Colonic mucosa (tissue), 4 donors: Measurements from ENCODE around the gene GFOD2. TPM values are rescaled to one million over a fixed set of nuclear protein-coding genes. Genes with fewer than 3 reads are reported as not detected.

ENCODE experiments used
- DNase-seq: peaks from one replicate; pipeline ENCODE4 v3.0.0-alpha.2; 2020
- H3K27ac ChIP-seq: fragments of 200-600 bp; one replicate; pipeline ENCODE4 v1.8.0; 2021
- H3K27me3 ChIP-seq: fragments of 200-600 bp; one replicate; pipeline ENCODE4 v1.8.0; 2021
- H3K36me3 ChIP-seq: fragments of 200-600 bp; one replicate; pipeline ENCODE4 v1.8.0; 2021
- H3K4me1 ChIP-seq: fragments of 200-600 bp; one replicate; pipeline ENCODE4 v1.8.0; 2021; ENCODE audit warnings: mild to moderate bottlenecking
- H3K4me3 ChIP-seq: fragments of 200-600 bp; one replicate; pipeline ENCODE4 v1.8.0; 2021
- H3K9ac ChIP-seq, 2 donors: one replicate each; pipeline ENCODE4 v1.7.0; 2013; ENCODE audit warnings: control low read depth in 2 of 2, low read depth in 2 of 2, low read length in 2 of 2
- H3K9me3 ChIP-seq: fragments of 200-600 bp; one replicate; pipeline ENCODE4 v1.8.0; 2021
- CTCF ChIP-seq: fragments of 200-600 bp; IDR thresholded peaks from one replicate; pipeline ENCODE4 v1.8.0; 2022; ENCODE audit warnings: antibody characterized with exemption, mild to moderate bottlenecking
- intact Hi-C: fragments of 100-400 bp; cut with DNase I; formaldehyde crosslinking; loops from one replicate; pipeline ENCODE4 v1.14.1; 2022
- total RNA-seq, 2 donors: library from RNA; stranded (reverse); fragmentation: NEBNext Ultra II Directional in 1 of 2; extraction: Animal tissue kit (Norgen Biotek cat#: 25700) in 1 of 2; gene quantifications; one replicate each; pipeline ENCODE4 v1.2.1, GENCODE V29; 2021
- donor health status: healthy.
- donor health status: DM: no; HTN: no; CAD: no.
- donor health status: DM: no; HTN: no; CAD: no.

The GFOD2 gene
- total RNA-seq, 2 donors from 2014 or later, result 22.1 to 33.8 TPM

- Histone ChIP-seq H3K27me3 (no peaks in the 10 kb centered on the region), H3K9ac (no peak overlapping the region), H3K36me3 (peaks cover 13% of the 10 kb centered on the region), H3K9me3 (no peaks in the 10 kb centered on the region), H3K4me1 (no peaks in the 10 kb centered on the region), H3K27ac (no peak overlapping the region), H3K4me3 (no peak overlapping the region)
- DNase-seq, result no peak
- intact Hi-C loops, result no loop called here
- TF ChIP-seq CTCF, result no peak
These were observed 86.5 kb downstream of the GFOD2 start for GRCh38 chr16:67632415-67633172.

DNA sequence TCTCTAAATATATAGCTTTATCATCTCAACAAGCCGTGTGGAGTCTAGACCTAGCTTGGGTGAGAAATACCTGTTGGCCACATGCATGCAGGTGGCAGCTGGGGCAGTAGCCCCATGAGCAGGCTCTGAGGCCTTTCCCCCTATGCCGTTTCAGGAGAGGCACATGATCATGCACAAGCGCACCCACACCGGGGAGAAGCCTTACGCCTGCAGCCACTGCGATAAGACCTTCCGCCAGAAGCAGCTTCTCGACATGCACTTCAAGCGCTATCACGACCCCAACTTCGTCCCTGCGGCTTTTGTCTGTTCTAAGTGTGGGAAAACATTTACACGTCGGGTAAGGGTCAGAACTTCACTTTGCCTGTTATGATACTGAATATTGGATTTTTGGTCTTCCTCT, 90.9 kb downstream of the GFOD2 start:
- intact Hi-C loops, result no loop called here
- Histone ChIP-seq H3K27me3 (no peaks in the 10 kb centered on the region), H3K4me3 (no peak overlapping the region), H3K9ac (no peak overlapping the region), H3K36me3 (peaks cover 22% of the 10 kb centered on the region), H3K27ac (no peak overlapping the region), H3K4me1 (no peaks in the 10 kb centered on the region), H3K9me3 (no peaks in the 10 kb centered on the region)
- TF ChIP-seq CTCF, result no peak
- no peak for DNase-seq

Other genes with a start within 250 kb of the GFOD2 start
- 100 to 1,000 TPM; 194 to 195 TPM for gene ATP6V0D1, start 238.2 kb downstream of the GFOD2 start, total RNA-seq
- not detected for gene AGRP, start 235.8 kb downstream of the GFOD2 start, total RNA-seq
- gene RIPOR1, start 190.5 kb downstream of the GFOD2 start, total RNA-seq, result 10 to 100 TPM; 14.4 to 19.0 TPM
- 10 to 100 TPM; 37.0 to 47.3 TPM for gene CTCF, start 156.8 kb downstream of the GFOD2 start, total RNA-seq
- gene CARMIL2, start 74.2 kb downstream of the GFOD2 start, total RNA-seq, result 1 to 10 TPM; 1.9 to 2.5 TPM
- 10 to 100 TPM; 11.8 to 27.5 TPM for gene ACD, start 59.1 kb downstream of the GFOD2 start, total RNA-seq
- gene PARD6A, start 58.4 kb downstream of the GFOD2 start, total RNA-seq, result 10 to 100 TPM in 1 of 2 donors, 1 to 10 TPM in 1; 4.6 to 10.3 TPM
- 10 to 100 TPM in 1 of 2 donors, 1 to 10 TPM in 1; 9.1 to 13.0 TPM for gene ENKD1, start 52.6 kb downstream of the GFOD2 start, total RNA-seq
- 1 to 10 TPM; 1.1 to 1.4 TPM for gene C16orf86, start 52.5 kb downstream of the GFOD2 start, total RNA-seq
- 10 to 100 TPM; 14.7 to 22.5 TPM for gene RANBP10, start 87.2 kb upstream of the GFOD2 start, total RNA-seq
- gene TSNAXIP1, start 87.6 kb upstream of the GFOD2 start, total RNA-seq, result under 1 TPM; 0.13 to 0.30 TPM
- 10 to 100 TPM; 22.0 to 33.2 TPM for gene THAP11, start 123.0 kb upstream of the GFOD2 start, total RNA-seq
- gene NUTF2, start 127.6 kb upstream of the GFOD2 start, total RNA-seq, result 100 to 1,000 TPM in 1 of 2 donors, 10 to 100 TPM in 1; 58.3 to 108 TPM
- gene CENPT, start 128.4 kb upstream of the GFOD2 start, total RNA-seq, result 10 to 100 TPM; 25.6 to 38.9 TPM
- gene EDC4, start 153.7 kb upstream of the GFOD2 start, total RNA-seq, result 10 to 100 TPM; 58.6 to 96.5 TPM
- gene NRN1L, start 165.6 kb upstream of the GFOD2 start, total RNA-seq, result under 1 TPM; 0.93 to 0.96 TPM
- gene PSKH1, start 173.9 kb upstream of the GFOD2 start, total RNA-seq, result 10 to 100 TPM; 24.5 to 34.7 TPM
- 1 to 10 TPM in 1 of 2 donors, under 1 TPM in 1; 0.64 to 2.2 TPM for gene CTRL, start 212.5 kb upstream of the GFOD2 start, total RNA-seq
- gene PSMB10, start 217.5 kb upstream of the GFOD2 start, total RNA-seq, result 100 to 1,000 TPM; 120 to 124 TPM
- 1 to 10 TPM; 3.4 to 3.6 TPM for gene LCAT, start 224.8 kb upstream of the GFOD2 start, total RNA-seq
- 10 to 100 TPM in 1 of 2 donors, 1 to 10 TPM in 1; 8.7 to 17.0 TPM for gene SLC12A4, start 249.3 kb upstream of the GFOD2 start, total RNA-seq